Nephron (organoid): ENCODE results near the gene AKT1.

Experiments used
- H3K27ac Mint-ChIP-seq, 3 experiments: 2 replicates each; pipeline ENCODE4 v1.8.0; 2020; ENCODE audit warnings: mixed read lengths in 3 of 3, mild to moderate bottlenecking in 2 of 3, moderate library complexity in 1 of 3
- H3K27me3 Mint-ChIP-seq: 2 replicates; pipeline ENCODE4 v1.8.0; 2021; ENCODE audit warnings: low read depth, mild to moderate bottlenecking, moderate library complexity, mixed read lengths
- H3K36me3 Mint-ChIP-seq: 2 replicates; pipeline ENCODE4 v1.8.0; 2020; ENCODE audit warnings: low read depth, mixed read lengths
- H3K4me1 Mint-ChIP-seq: 2 replicates; pipeline ENCODE4 v1.8.0; 2020; ENCODE audit warnings: mixed read lengths
- H3K4me3 Mint-ChIP-seq, 3 experiments: 2 replicates each; pipeline ENCODE4 v1.8.0; 2020; ENCODE audit warnings: mild to moderate bottlenecking in 3 of 3, mixed read lengths in 3 of 3, moderate library complexity in 2 of 3
- H3K9me3 Mint-ChIP-seq: 2 replicates; pipeline ENCODE4 v1.8.0; 2020; ENCODE audit warnings: mixed read lengths
- CTCF ChIP-seq, 3 experiments: fragments of 200-600 bp; sonication (generic); IDR thresholded peaks; one replicate each; pipeline ENCODE4 v1.5.0; 2021; ENCODE audit warnings: antibody characterized with exemption in 3 of 3; ENCODE audit not compliant: unreplicated experiment in 3 of 3

AKT1 gene

GRCh38 chr14:104728631-104729030 lies 66.9 kb downstream of the AKT1 start:
- TF ChIP-seq CTCF (IDR thresholded peaks at IDR 0.05; ENCODE audit: unreplicated experiment in 3 of 3) = no peak
- H3K4me1 Mint-ChIP-seq = peaks cover 5% of the 10 kb centered on the region
- H3K9me3 Mint-ChIP-seq = no peaks in the 10 kb centered on the region
- H3K27ac Mint-ChIP-seq = no peak overlapping the region
- no peaks in the 10 kb centered on the region for H3K36me3 Mint-ChIP-seq
- no peaks in the 10 kb centered on the region for H3K27me3 Mint-ChIP-seq
- no peak overlapping the region for H3K4me3 Mint-ChIP-seq

- Mint-ChIP-seq H3K27ac (no peak overlapping the region), H3K27me3 (no peaks in the 10 kb centered on the region), H3K4me1 (peaks cover 11% of the 10 kb centered on the region), H3K36me3 (no peaks in the 10 kb centered on the region), H3K4me3 (peak overlapping the region; percentile 35 to 44 (median 44)), H3K9me3 (no peaks in the 10 kb centered on the region)
- peak in 2 of 3 experiments; percentile 10 to 13 for TF ChIP-seq CTCF (IDR thresholded peaks at IDR 0.05; ENCODE audit: unreplicated experiment in 3 of 3)
Observed at GRCh38 chr14:104726600-104727451, 68.7 kb downstream of the AKT1 start.

- H3K9me3 Mint-ChIP-seq = no peaks in the 10 kb centered on the region
Observed at GRCh38 chr14:104725772-104726548, 69.6 kb downstream of the AKT1 start.

GRCh38 chr14:104724981-104725771 lies 70.4 kb downstream of the AKT1 start:
- H3K27ac Mint-ChIP-seq = peak overlapping the region; percentile 87 to 97 (median 94)

More at GRCh38 chr14:104725772-104726548, 69.6 kb downstream of the AKT1 start:
- Mint-ChIP-seq H3K27ac (peak overlapping the region in 2 of 3 experiments; percentile 87 to 97), H3K36me3 (no peaks in the 10 kb centered on the region), H3K27me3 (no peaks in the 10 kb centered on the region), H3K4me1 (peaks cover 17% of the 10 kb centered on the region), H3K4me3 (peak overlapping the region; percentile 93 to 98 (median 96))
- TF ChIP-seq CTCF (IDR thresholded peaks at IDR 0.05; ENCODE audit: unreplicated experiment in 3 of 3) = peak in 1 of 3 experiments; percentile 7

More at GRCh38 chr14:104724981-104725771, 70.4 kb downstream of the AKT1 start:
- Mint-ChIP-seq H3K27me3 (no peaks in the 10 kb centered on the region), H3K4me1 (peaks cover 17% of the 10 kb centered on the region), H3K9me3 (no peaks in the 10 kb centered on the region), H3K36me3 (no peaks in the 10 kb centered on the region), H3K4me3 (peak overlapping the region; percentile 93 to 98 (median 96))
- TF ChIP-seq CTCF (IDR thresholded peaks at IDR 0.05; ENCODE audit: unreplicated experiment in 3 of 3) = no peak
